ENCODE data around the gene SLC25A2.
"Not testable (repeated sequence)": the region's sequence is repeated elsewhere in the genome, so short reads cannot be mapped to it uniquely, and the experiment has no call there.

SLC25A2 gene

DNA sequence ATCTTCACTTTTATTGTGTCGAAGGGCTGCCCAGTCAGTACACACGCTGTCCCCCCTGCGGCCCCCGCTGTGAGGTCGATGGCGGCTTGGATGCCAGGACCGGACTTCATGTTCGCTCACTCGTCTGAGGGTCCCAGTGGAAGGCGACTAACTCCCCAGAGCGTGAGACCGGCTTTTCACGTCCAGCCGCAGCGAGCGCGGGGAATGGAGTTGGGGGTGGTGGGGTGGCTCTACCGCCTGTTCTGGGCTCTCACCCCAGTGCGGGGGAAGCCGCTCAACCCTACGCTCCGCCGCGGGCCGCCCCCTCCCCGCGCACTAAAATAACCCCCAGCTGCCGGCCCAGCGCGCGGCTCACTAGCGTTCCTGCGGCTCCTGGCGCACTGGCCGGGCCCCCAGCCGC lies at the start of gene SLC25A2:
TSS of gene SLC25A2 (minus strand) at position 294 of the 400 bp plus-strand sequence. CDS start at position 110, 184 bp downstream.
- no peak for DNase-seq

DNA sequence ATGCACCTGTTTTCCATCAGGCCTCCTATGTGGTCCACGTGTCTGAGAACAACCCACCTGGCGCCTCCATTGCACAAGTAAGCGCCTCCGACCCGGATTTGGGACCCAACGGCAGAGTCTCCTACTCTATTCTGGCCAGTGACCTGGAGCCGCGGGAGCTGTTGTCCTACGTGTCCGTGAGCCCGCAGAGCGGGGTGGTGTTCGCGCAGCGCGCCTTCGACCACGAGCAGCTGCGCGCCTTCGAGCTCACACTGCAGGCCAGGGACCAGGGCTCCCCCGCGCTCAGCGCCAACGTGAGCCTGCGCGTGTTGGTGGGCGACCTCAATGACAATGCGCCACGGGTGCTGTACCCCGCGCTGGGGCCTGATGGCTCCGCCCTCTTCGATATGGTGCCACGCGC lies 47.7 kb upstream of the SLC25A2 start:
- DNase-seq = no peak

DNA sequence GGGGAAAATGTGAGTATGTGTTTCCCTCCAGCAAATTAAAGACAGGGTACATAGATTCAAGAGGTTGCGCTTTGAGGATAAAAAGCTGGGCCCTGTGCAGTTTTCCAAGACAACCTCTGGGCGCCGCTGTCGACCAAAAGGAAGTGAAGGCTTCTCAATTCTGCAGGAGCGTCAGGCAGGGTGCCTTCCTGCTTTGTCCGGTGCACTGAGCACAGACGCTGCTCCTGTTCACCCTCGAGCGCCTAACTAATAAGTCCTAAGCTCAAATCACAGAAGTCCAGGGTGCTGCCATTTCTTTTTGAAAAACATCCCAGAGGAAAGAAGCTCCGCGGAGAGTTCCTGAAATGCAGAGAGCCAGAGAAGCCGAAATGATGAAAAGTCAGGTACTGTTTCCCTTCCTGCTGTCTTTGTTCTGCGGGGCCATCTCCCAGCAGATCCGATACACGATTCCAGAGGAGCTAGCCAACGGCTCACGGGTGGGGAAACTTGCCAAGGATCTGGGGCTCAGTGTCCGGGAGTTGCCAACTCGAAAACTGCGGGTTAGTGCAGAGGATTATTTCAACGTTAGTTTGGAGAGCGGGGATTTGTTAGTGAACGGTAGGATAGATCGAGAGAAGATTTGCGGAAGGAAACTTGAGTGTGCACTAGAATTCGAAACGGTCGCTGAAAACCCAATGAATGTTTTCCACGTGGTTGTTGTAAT lies 46.2 kb upstream of the SLC25A2 start, which contains the start of gene PCDHGB1:
TSS of gene PCDHGB1 (plus strand) at position 183 of the 703 bp plus-strand sequence. CDS start at position 345, 162 bp downstream.
- DNase-seq = peak; percentile 23

DNA sequence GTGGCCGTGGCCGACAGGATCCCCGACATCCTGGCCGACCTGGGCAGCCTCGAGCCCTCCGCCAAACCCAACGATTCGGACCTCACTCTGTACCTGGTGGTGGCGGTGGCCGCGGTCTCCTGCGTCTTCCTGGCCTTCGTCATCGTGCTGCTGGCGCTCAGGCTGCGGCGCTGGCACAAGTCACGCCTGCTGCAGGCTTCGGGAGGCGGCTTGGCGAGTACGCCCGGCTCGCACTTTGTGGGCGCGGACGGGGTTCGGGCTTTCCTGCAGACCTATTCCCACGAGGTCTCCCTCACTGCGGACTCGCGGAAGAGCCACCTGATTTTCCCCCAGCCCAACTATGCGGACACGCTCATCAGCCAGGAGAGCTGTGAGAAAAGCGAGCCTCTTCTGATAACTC lies 42.2 kb upstream of the SLC25A2 start:
- DNase-seq = not testable (repeated sequence)

DNA sequence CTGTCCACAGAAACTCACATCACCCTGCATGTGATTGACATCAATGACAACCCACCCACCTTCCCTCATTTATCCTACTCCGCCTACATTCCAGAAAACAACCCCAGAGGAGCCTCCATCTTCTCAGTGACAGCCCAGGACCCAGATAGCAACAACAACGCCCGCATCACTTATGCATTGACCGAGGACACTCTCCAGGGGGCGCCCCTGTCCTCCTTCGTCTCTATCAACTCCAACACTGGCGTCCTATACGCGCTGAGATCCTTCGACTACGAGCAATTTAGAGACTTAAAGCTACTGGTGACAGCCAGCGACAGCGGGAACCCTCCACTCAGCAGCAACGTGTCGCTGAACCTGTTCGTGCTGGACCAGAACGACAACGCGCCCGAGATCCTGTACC lies 41.5 kb upstream of the SLC25A2 start:
- no peak for DNase-seq

DNA sequence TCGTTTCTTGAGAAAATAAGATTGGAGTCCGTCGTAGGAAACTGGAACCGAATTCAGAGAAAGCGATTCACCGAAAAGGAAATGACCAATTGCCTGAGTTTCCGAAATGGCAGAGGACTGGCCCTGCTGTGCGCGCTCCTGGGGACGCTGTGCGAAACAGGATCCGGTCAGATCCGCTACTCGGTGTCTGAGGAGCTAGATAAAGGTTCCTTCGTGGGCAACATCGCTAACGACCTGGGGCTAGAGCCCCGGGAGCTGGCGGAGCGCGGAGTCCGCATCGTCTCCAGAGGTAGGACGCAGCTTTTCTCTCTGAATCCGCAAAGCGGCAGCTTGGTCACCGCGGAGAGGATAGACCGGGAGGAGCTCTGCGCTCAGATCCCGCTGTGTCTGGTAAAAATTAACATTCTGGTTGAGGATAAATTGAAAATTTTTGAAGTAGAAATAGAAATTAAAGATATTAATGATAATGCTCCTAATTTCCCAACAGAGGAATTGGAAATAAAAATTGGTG lies 40.2 kb upstream of the SLC25A2 start:
- no peak for DNase-seq

DNA sequence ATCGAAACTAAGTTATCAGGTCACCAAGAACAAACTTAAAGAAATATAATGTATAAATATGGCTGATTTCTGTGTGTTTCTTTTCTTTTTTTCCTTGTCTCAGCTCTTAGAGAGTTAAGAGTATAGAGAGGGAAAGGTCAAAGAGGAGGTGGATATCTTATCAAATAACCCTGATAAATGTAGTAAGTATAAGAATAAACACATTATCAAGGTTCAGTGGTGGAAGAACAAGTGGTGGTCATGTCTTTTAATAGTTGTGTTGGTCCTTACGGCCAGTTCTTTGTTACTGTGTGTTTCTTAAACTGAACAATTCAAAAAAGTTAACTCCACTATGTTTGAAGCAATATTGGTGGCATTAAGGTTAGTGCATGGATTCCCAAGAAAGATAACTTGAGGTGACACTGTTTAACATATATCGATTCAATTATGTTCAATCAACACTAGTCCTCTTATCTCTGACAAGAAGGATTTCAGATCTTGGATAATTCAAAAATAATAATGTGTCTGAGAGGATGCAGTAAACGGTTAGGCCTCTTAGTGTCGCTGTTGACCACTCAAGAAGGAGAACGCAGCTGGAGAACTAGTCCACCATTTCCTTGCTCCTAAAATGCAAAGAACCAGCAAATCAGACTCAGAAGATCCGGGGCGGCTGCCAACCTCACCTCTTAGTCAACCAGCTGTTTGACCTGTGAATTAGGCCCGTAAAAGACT lies 39.5 kb upstream of the SLC25A2 start, which contains the start of gene PCDHGA3:
TSS of gene PCDHGA3 (plus strand) at position 588 of the 711 bp plus-strand sequence. CDS start 205 bp downstream, outside the sequence.
- peak; percentile 0 for DNase-seq

DNA sequence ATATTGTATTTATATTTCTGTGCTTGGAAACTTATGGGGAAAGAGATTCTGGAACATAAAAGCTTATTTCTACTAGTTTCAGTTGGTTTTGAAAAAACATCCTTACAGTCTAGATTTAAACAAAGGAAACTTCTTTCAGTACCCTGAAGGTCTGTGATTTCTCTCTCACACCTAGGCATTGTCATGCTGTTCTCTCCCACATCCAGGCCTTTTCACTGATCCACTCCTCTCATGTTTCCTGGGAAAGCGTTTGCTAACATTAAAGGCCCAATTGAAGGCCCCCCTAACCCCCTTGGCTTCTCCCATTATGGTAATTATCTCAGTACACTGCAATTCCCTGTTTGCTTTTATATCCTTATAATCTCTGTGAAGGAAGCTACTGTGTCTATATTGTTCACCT lies 38.9 kb upstream of the SLC25A2 start:
- no peak for DNase-seq

DNA sequence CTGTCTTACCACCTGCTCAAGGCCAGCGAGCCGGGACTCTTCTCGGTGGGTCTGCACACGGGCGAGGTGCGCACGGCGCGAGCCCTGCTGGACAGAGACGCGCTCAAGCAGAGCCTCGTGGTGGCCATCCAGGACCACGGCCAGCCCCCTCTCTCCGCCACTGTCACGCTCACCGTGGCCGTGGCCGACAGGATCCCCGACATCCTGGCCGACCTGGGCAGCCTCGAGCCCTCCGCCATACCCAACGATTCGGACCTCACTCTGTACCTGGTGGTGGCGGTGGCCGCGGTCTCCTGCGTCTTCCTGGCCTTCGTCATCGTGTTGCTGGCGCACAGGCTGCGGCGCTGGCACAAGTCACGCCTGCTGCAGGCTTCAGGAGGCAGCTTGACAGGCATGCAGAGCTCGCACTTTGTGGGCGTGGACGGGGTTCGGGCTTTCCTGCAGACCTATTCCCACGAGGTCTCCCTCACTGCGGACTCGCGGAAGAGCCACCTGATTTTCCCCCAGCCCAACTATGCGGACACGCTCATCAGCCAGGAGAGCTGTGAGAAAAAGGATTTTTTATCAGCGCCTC lies 37.0 kb upstream of the SLC25A2 start:
- DNase-seq = not testable (repeated sequence)

DNA sequence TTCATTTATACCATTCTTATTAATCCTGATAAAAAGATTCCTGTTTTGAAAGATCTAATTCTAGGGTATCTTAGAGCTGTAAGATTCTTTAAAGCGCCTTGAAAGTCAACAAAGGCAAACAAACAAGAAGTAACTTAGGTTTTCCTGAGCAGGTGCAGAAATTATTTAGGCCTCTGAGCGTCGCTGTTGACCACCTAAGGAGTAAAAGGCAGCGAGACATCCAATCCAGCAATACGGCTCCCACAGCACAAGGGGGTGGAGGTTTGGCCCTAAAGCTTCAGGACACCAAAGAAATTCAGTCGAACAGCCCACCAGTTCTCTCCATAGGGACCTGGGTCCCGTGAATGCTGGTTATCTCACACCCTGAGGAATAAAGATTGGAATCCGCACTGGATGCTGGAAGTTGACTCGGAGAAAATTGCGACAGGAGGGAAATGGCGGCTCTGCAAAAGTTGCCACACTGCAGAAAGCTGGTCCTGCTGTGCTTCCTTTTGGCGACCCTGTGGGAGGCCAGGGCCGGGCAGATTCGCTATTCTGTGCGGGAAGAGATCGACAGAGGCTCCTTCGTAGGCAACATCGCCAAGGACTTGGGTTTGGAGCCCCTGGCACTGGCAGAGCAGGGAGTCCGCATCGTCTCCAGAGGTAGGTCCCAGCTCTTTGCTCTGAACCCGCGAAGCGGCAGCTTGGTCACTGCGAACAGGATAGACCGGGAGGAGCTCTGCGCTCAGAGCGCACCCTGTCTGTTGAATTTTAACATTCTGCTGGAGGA lies 34.9 kb upstream of the SLC25A2 start, which contains the start of gene PCDHGA2:
TSS of gene PCDHGA2 (plus strand) at position 223 of the 769 bp plus-strand sequence.
- DNase-seq = peak; percentile 18

DNA sequence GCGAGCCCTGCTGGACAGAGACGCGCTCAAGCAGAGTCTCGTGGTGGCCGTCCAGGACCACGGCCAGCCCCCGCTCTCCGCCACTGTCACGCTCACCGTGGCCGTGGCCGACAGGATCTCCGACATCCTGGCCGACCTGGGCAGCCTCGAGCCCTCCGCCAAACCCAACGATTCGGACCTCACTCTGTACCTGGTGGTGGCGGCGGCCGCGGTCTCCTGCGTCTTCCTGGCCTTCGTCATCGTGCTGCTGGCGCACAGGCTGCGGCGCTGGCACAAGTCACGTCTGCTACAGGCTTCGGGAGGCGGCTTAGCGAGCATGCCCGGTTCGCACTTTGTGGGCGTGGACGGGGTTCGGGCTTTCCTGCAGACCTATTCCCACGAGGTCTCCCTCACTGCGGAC lies 28.7 kb upstream of the SLC25A2 start:
- not testable (repeated sequence) for DNase-seq

DNA sequence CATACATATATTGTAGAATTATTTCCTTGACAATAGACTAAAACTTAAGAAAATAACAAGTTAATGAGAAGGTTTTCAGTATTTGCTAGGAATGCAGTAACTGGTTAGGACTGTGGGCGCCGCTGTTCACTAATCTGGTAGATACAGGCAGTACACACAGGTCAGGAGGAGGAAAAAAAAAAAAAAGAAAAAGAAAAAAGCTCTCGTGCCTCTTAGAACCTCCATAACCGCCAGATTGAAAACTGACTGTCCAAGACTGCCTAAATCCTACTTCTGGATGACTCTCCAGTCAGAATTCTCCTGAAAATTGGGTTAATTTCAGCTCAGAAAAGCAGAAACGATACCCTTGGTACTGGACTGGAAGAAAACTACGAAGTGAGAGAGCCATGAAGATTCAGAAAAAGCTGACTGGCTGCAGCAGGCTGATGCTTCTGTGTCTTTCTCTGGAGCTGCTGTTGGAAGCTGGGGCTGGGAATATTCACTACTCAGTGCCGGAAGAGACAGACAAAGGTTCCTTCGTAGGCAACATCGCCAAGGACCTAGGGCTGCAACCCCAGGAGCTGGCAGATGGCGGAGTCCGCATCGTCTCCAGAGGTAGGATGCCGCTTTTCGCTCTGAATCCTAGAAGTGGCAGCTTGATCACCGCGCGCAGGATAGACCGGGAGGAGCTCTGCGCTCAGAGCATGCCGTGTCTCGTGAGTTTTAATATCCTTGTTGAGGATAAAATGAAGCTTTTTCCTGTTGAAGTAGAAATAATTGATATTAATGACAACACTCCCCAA lies 26.6 kb upstream of the SLC25A2 start, which contains the start of gene PCDHGA1:
TSS of gene PCDHGA1 (plus strand) at position 216 of the 782 bp plus-strand sequence.
- DNase-seq = peak; percentile 2

DNA sequence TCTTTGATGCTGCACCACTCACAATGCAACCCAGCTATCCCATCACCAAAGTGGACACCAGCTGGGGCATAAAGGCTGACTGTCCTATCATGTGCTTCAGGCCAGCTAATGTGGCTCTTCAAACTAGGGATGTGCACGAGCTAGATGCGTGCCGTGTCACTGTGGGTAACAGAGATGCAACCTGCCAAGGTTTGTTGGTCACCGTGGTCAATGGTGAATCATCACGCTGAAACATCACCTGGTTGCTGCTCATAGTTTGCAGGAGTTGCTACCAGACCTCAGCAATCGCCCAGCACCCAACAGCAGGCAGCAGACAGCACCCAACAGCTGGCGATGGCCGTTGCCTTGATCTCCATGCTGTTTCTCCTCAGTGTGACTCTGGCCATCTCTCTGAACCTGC lies 24.4 kb upstream of the SLC25A2 start:
- DNase-seq = no peak

DNA sequence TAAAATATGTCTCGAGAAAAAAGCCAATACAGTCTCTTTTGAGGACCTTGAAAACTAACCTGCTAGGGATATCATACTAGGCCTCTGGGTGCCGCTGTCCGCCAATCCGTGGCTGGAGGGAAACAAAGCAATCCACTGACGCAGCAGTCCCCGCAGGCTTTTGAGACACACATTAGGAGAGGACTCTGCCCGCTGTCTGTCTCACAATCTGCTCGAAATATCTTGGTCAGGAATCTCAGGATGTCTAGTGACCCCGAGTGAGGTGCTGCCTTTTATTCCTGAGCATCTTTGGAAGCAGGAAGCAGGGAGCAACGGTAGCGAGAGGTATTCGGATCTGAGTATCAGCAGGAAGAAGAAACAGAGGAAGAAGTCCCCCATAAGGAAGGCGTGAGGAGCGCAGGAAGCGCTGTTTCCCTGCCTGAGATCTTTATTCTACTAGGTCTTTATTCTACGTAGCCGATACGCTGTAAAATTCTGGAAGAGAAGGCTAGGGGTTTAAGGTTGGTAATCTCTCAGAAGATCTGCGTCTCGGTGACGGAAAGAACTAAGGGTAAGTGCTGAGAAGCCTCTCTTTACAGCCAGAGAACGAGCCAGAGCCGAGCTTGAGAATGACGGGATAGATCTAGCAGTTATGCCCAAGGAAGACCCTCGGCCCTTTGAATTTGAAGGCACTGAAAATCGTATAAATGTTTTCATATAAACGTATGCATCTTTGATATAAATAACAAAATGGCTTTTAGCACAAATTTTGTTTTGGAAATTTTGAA lies 22.4 kb upstream of the SLC25A2 start:
- DNase-seq = no peak

DNA sequence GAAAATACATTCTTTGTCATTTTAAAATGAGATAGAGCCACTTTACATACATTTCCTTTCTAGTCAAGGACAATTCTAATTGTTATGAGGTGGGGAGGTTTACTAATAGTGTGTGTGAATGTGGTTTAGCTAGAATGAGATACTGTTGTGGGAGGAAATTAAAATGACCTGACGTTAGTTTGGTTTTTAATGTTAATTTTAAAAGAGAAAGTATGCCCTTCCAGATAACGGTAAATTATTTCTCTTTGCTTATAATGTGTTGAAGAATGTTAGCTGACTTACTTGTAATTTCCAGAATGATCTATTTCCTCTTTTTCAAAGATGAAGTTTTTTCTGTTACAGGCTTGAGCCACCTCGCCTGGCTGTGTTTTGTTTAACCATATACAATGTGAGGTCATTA lies 18.4 kb upstream of the SLC25A2 start:
- DNase-seq = no peak

DNA sequence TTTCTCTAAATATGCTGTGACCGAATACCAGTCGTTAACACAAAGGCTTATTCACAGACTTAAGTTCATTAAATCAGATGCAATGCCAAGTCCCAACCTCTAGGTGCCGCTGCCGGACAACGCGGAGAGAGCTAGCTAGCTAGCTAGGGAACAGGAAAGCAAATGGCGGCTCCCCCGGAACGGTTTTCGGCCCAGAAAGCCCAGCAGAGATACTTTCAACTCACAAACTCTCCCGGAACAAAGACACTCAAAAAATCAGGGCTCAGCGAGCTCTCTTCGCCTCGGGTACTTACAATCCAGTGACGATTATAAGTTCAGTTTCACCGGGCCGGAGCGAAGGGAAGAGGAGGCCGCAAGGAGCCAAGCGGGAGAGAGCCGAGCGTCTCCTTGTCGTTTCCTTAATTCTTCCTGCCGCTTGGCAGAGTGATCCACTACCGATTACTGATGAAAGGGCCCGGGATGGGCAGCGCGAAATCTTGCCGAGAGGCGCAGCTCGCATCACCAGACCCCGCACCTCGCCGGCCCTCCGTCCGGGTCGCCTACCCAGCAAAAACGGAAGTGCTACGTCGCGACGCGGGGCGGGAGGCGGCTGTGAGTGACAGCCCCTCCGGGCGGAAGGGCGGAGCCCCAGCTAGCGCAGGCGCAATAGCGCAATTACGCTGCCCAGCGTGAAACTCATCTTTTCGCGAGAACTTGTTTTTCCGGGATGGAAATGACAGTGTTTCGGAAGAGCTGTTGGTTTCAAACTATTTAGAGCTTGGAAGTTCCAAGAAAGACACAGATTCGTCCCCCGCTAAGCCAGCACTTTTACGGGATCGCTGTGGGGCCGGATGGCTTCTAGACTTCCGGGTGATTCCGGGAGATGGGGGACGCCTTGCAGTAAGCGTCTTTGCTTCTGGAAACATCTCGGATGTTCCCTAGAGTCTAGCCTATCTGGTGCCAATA lies 16.6 kb upstream of the SLC25A2 start, which contains the start of gene TAF7:
TSS of gene TAF7 (minus strand) at position 560 of the 945 bp plus-strand sequence. CDS start 740 bp downstream, outside the sequence.
- peak; percentile 77 for DNase-seq

DNA sequence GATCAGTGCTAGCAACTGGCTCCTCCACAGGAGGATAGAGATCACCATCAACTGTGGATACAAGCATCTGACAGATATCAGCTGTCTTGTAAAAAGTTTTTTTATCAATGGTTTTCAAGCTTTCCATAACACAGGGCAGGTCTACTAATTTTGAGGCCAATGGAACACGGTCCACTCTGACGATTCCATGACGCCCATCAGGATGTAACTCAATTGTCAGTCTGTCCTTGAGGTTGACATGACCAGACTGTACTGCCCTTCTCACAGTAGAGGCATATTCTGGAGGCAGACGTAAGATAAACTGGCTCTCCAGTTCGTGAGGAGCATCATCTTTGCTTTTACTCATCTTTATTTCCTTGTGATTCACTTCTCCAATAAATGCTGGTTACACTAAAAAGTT lies 15.8 kb upstream of the SLC25A2 start:
- no peak for DNase-seq

DNA sequence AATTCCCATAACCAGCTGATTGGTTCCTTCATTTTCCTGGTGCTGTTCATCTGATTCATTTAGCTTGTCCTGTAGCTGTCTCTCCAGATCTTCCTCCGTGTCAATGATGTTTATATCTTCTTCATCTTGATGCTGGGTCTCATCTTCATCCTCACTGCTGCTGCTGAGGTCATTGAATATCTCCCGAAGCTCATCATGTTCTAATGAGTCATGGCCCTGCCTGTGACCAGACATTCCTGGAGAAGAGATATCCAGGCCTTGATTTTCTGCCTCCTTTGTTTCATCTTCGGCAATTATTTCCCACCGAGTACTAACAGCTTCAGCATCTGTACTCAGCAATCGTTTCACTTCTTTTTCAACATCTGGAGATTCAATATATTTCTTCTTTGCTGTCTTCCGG lies 15.4 kb upstream of the SLC25A2 start:
- no peak for DNase-seq

DNA sequence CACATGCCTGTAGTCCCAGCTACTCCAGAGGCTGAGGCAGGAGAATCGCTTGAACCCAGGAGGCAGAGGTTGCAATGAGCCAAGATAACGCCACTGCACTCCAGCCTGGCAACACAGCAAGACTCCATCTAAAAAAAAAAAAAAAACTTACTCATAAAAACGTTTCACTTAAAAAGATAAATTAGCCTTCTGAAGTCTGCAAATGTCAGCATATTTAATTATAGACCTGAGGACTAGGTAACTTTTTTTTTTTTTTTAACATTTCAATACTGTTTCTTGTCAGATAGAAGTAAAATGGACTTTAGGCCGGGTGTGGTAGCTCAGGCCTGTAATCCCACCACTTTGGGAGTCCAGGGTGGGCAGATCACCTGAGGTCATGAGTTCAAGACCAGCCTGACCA lies 13.1 kb upstream of the SLC25A2 start:
- DNase-seq = not testable (repeated sequence)

DNA sequence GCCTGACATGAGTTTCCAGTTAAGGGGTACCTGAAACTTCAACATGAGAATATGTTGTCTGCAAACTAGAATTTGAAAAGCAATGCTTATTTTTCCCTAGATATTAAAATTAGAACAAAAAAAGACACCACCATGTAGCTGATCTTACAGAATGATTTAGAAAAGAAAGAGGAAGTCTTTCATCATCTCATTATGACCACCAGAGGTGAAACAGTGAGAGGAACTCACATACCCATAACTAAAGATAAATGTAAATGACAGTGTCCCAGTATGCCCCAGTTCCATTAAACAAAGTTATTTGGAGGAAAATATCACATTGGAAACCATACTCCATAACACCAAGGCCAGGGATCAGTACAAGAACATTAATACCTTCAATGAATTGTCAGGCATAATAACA lies 9.9 kb upstream of the SLC25A2 start:
- no peak for DNase-seq
